ENCODE measurements around the gene TMEM101. TPM values are rescaled to one million over a fixed set of nuclear protein-coding genes. Genes with fewer than 3 reads are reported as not detected.

The TMEM101 gene
- total RNA-seq, 2 experiments from 2014 or later: 8.8 to 9.7 TPM

DNA sequence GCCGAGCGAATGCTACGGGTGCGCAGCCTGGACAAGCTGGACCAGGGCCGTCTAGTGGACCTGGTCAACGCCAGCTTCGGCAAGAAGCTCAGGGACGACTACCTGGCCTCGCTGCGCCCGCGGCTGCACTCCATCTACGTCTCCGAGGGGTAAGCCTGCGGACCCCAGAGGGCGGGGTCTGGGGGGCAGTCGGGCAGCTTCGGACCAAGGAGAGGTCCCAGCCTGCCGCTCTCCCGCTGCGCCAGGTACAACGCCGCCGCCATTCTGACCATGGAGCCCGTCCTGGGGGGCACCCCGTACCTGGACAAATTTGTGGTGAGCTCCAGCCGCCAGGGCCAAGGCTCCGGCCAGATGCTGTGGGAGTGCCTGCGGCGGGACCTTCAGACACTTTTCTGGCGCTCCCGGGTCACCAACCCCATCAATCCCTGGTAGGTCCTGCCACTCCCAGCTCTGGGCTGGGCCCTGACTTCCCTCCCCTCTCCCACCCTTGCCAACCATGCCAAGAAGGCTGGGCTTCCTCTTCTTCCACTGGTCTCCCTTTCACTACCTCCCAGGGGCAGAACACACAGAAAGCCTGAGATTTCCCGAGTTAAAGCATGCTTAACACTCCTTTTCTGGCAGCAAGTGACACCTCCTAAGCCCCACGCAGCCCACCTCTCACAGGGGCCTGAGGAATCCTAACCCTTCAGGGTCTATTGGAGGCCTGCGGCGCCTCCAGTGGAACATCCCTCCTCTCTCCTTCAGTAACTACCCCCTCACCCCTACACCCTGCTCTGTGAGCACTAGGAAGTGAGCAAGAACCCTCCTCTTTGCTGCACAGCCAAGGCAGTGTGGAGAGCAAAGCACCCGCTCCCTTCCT, 7.2 kb downstream of the TMEM101 start:
- peak in 3 of 14 experiments; percentile 22 to 34 (median 34) for DNase-seq
- Mint-ChIP-seq H3K4me3 (peak overlapping the region; percentile 93), H3K27me3 (peaks cover 30% of the 10 kb centered on the region), H3K36me3 (ENCODE audit: low read depth) (peaks cover 29% of the 10 kb centered on the region), H3K9me3 (no peaks in the 10 kb centered on the region), H3K27ac (peak overlapping the region; percentile 28), H3K4me1 (ENCODE audit: low read depth) (peaks cover 22% of the 10 kb centered on the region)
- ChIA-PET POLR2A (interaction anchor here (0.7 to 1.2 kb wide), 2 partner anchors 79 to 179 kb away, joined by 3 read pairs; partner anchors contain the start of gene TMUB2), CTCF (interaction anchor here (0.8 to 1.9 kb wide), 2 partner anchors 15 to 34 kb away, joined by 3 to 8 read pairs; no protein-coding TSS in a partner anchor)
- Histone ChIP-seq H3K27ac (ENCODE audit: low read depth in 1 of 2, low read length in 2 of 2) (no peak overlapping the region), H3K36me3 (ENCODE audit: insufficient read depth, low read length) (peaks cover 21% of the 10 kb centered on the region), H3K4me1 (ENCODE audit: insufficient read depth, low read length) (peaks cover 52% of the 10 kb centered on the region), H3K27me3 (ENCODE audit: control insufficient read depth in 1 of 2, insufficient read depth in 2 of 2, low read length in 2 of 2) (peaks cover 0 to 8% of the 10 kb centered on the region in 2 experiments), H3K4me3 (ENCODE audit: low read length) (peak overlapping the region; percentile 91), H3K9me3 (ENCODE audit: control insufficient read depth in 1 of 2, insufficient read depth in 1 of 2, low read length in 2 of 2) (peaks cover 0 to 6% of the 10 kb centered on the region in 2 experiments)
- ATAC-seq (ENCODE audit: poor library complexity): no peak
- intact Hi-C loops (cut with DNase I, micrococcal nuclease): loop anchor here in 1 of 2 experiments (2.0 to 5.0 kb wide), 3 partner anchors 59 to 180 kb away; partner anchors contain the start of genes HROB, LSM12 and TMUB2
- TF ChIP-seq, protein P1, sequence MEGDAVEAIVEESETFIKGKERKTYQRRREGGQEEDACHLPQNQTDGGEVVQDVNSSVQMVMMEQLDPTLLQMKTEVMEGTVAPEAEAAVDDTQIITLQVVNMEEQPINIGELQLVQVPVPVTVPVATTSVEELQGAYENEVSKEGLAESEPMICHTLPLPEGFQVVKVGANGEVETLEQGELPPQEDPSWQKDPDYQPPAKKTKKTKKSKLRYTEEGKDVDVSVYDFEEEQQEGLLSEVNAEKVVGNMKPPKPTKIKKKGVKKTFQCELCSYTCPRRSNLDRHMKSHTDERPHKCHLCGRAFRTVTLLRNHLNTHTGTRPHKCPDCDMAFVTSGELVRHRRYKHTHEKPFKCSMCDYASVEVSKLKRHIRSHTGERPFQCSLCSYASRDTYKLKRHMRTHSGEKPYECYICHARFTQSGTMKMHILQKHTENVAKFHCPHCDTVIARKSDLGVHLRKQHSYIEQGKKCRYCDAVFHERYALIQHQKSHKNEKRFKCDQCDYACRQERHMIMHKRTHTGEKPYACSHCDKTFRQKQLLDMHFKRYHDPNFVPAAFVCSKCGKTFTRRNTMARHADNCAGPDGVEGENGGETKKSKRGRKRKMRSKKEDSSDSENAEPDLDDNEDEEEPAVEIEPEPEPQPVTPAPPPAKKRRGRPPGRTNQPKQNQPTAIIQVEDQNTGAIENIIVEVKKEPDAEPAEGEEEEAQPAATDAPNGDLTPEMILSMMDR (IDR thresholded peaks at IDR 0.05): no peak

DNA sequence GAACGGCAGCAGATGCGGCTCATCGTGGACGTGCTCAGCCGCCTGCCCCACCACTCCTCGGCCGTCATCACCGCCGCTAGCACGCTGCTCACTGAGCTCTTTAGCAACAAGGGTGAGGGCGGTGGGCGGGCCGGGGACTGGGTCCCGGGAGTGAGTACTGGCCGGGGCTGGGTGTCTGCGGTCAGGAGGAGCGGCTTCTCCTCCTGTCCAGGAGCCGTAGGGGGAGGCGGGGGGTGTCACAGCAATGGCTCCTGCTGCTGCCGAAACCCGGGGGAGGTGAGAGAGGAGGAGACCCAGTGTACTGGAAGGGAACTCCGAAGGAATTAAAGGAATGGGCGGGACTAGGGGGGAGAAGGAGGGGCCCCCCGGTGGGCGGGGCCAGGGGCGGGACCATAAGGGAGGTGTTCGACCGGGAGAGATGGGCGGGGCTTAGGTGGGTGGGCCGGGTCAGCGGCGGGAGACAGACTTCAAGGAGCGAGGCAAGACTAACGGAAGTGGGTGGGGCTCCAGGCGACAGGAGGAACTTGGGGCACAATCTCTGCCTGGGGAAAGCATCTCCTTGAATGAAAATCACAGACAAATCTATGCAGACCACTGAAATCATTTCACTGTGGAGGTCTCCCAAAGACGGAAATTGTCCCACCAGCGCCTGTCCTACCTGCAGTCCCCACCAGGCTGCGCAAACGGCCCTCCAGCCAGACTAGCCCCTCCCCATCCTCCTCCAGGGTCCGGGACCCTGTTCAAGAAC, 8.0 kb downstream of the TMEM101 start:
- CTCF ChIA-PET: interaction anchor here (1.3 kb wide), 1 partner anchor 8 kb away, joined by 3 read pairs; the partner anchor contains the start of gene TMEM101
- peak; percentile 80 for ATAC-seq (ENCODE audit: poor library complexity)
- Mint-ChIP-seq H3K4me3 (peak overlapping the region; percentile 91), H3K4me1 (ENCODE audit: low read depth) (peaks cover 22% of the 10 kb centered on the region), H3K27me3 (peaks cover 33% of the 10 kb centered on the region), H3K9me3 (no peaks in the 10 kb centered on the region), H3K27ac (no peak overlapping the region), H3K36me3 (ENCODE audit: low read depth) (peaks cover 28% of the 10 kb centered on the region)
- peak overlapping the region; percentile 91 for H3K4me3 ChIP-seq (ENCODE audit: low read length)
- POLR2A ChIA-PET: interaction anchor here (0.6 to 1.2 kb wide), 3 partner anchors 8 to 180 kb away, joined by 3 to 4 read pairs (median 4); partner anchors contain the start of genes HDAC5, TMEM101 and TMUB2
- H3K36me3 ChIP-seq (ENCODE audit: insufficient read depth, low read length): peaks cover 17% of the 10 kb centered on the region
- no peak overlapping the region for H3K27ac ChIP-seq (ENCODE audit: low read depth in 1 of 2, low read length in 2 of 2)
- intact Hi-C loops (cut with DNase I, micrococcal nuclease): loop anchor here in 1 of 2 experiments (2.0 to 5.0 kb wide), 3 partner anchors 60 to 181 kb away; partner anchors contain the start of genes HROB, LSM12 and TMUB2
- H3K9me3 ChIP-seq (ENCODE audit: control insufficient read depth in 1 of 2, insufficient read depth in 1 of 2, low read length in 2 of 2): peaks cover 0 to 6% of the 10 kb centered on the region in 2 experiments
- H3K4me1 ChIP-seq (ENCODE audit: insufficient read depth, low read length): peaks cover 52% of the 10 kb centered on the region
- TF ChIP-seq, protein P1 (IDR thresholded peaks at IDR 0.05): no peak
- peaks cover 0 to 8% of the 10 kb centered on the region in 2 experiments for H3K27me3 ChIP-seq (ENCODE audit: control insufficient read depth in 1 of 2, insufficient read depth in 2 of 2, low read length in 2 of 2)
- peak; percentile 90 to 100 (median 98) for DNase-seq

DNA sequence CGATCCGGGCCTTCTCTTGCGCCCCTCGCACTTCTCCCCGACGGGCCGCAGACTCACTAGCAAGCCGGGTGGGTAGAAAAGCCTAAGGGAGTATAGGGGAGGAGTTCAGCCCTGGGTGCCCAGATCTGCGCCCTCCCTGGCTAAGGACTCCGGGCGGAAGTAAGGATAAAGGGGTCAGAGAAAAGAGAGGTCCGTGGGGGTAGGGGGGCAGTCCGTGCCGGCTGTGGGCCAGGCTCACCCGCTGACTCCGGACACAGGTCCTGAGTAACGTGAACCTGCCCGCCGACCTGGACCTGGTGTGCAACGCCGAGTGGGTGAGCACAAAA, 8.5 kb downstream of the TMEM101 start:
- Histone ChIP-seq H3K36me3 (ENCODE audit: insufficient read depth, low read length) (peaks cover 13% of the 10 kb centered on the region), H3K27me3 (ENCODE audit: control insufficient read depth in 1 of 2, insufficient read depth in 2 of 2, low read length in 2 of 2) (peaks cover 0 to 8% of the 10 kb centered on the region in 2 experiments), H3K4me3 (ENCODE audit: low read length) (peak overlapping the region; percentile 91), H3K9me3 (ENCODE audit: control insufficient read depth in 1 of 2, insufficient read depth in 1 of 2, low read length in 2 of 2) (peaks cover 0 to 6% of the 10 kb centered on the region in 2 experiments), H3K27ac (ENCODE audit: low read depth in 1 of 2, low read length in 2 of 2) (no peak overlapping the region), H3K4me1 (ENCODE audit: insufficient read depth, low read length) (peaks cover 52% of the 10 kb centered on the region)
- peaks cover 36% of the 10 kb centered on the region for H3K27me3 Mint-ChIP-seq
- peaks cover 22% of the 10 kb centered on the region for H3K4me1 Mint-ChIP-seq (ENCODE audit: low read depth)
- TF ChIP-seq, protein P1 (IDR thresholded peaks at IDR 0.05): no peak
- intact Hi-C loops (cut with DNase I, micrococcal nuclease): loop anchor here in 1 of 2 experiments (2.0 to 5.0 kb wide), 3 partner anchors 61 to 181 kb away; partner anchors contain the start of genes HROB, LSM12 and TMUB2
- H3K27ac Mint-ChIP-seq: no peak overlapping the region
- ChIA-PET CTCF (interaction anchor here (1.3 kb wide), 1 partner anchor 9 kb away, joined by 3 read pairs; the partner anchor contains the start of gene TMEM101), POLR2A (interaction anchor here (0.6 to 1.2 kb wide), 3 partner anchors 9 to 180 kb away, joined by 3 to 4 read pairs (median 4); partner anchors contain the start of genes HDAC5, TMEM101 and TMUB2)
- no peak for DNase-seq
- ATAC-seq (ENCODE audit: poor library complexity): peak; percentile 16
- H3K36me3 Mint-ChIP-seq (ENCODE audit: low read depth): peaks cover 23% of the 10 kb centered on the region
- H3K4me3 Mint-ChIP-seq: peak overlapping the region; percentile 91
- H3K9me3 Mint-ChIP-seq: no peaks in the 10 kb centered on the region

Data from CD4-positive, alpha-beta T cell (primary cell).